Neural progenitor cell (in vitro differentiated cells): ENCODE results near the gene OPRD1. TPM values are rescaled to one million over a fixed set of nuclear protein-coding genes. Genes with fewer than 3 reads are reported as not detected.

Experiments
- DNase-seq: peaks from one replicate; pipeline ENCODE4 v3.0.0-alpha.2; 2016; ENCODE audit warnings: low spot score
- H2AFZ ChIP-seq: fragments of 200-600 bp; sonication (generic); replicated peaks from 2 replicates; pipeline ENCODE4 v1.6.1; 2016; ENCODE audit warnings: antibody characterized with exemption
- H3F3A ChIP-seq: fragments of 200-600 bp; sonication (generic); 2 replicates; pipeline ENCODE4 v1.6.1; 2016; ENCODE audit warnings: antibody characterized with exemption, low read depth
- H3K27ac ChIP-seq: fragments of 200-600 bp; sonication (generic); 2 replicates; pipeline ENCODE4 v1.5.1; 2016; ENCODE audit warnings: mild to moderate bottlenecking
- H3K27me3 ChIP-seq: fragments of 200-600 bp; sonication (generic); 2 replicates; pipeline ENCODE4 v1.6.1; 2016; ENCODE audit warnings: mild to moderate bottlenecking, moderate library complexity
- H3K36me3 ChIP-seq: fragments of 200-600 bp; sonication (generic); 2 replicates; pipeline ENCODE4 v1.5.1; 2016
- H3K4me1 ChIP-seq: fragments of 200-600 bp; sonication (generic); 2 replicates; pipeline ENCODE4 v1.6.1; 2016; ENCODE audit warnings: mixed run types
- H3K4me2 ChIP-seq: fragments of 200-600 bp; sonication (generic); 2 replicates; pipeline ENCODE4 v1.6.1; 2016
- H3K4me3 ChIP-seq: fragments of 200-600 bp; sonication (generic); 2 replicates; pipeline ENCODE4 v1.5.1; 2016
- H3K79me2 ChIP-seq: fragments of 200-600 bp; sonication (generic); 2 replicates; pipeline ENCODE4 v1.6.1; 2016; ENCODE audit warnings: low read depth
- H3K9ac ChIP-seq: fragments of 200-600 bp; sonication (generic); 2 replicates; pipeline ENCODE4 v1.6.1; 2016
- H3K9me3 ChIP-seq: fragments of 200-600 bp; sonication (generic); 2 replicates; pipeline ENCODE4 v1.5.1; 2016; ENCODE audit warnings: low read depth
- H4K20me1 ChIP-seq: fragments of 200-600 bp; sonication (generic); 2 replicates; pipeline ENCODE4 v1.6.1; 2016; ENCODE audit warnings: low read depth
- H3K27ac Mint-ChIP-seq: 3 replicates; pipeline ENCODE4 v1.8.0; 2021; ENCODE audit warnings: mixed read lengths
- H3K27me3 Mint-ChIP-seq: 2 replicates; pipeline ENCODE4 v1.8.0; 2022; ENCODE audit warnings: low read depth, mild to moderate bottlenecking, inconsistent platforms, moderate library complexity, mixed read lengths; ENCODE audit not compliant: insufficient read depth
- H3K36me3 Mint-ChIP-seq: 3 replicates; pipeline ENCODE4 v1.8.0; 2021; ENCODE audit warnings: mixed read lengths
- H3K4me1 Mint-ChIP-seq: 3 replicates; pipeline ENCODE4 v1.8.0; 2021; ENCODE audit warnings: mixed read lengths
- H3K4me3 Mint-ChIP-seq: 3 replicates; pipeline ENCODE4 v1.8.0; 2021; ENCODE audit warnings: mild to moderate bottlenecking, moderate library complexity, mixed read lengths
- H3K9me3 Mint-ChIP-seq: 3 replicates; pipeline ENCODE4 v1.8.0; 2020; ENCODE audit warnings: mixed read lengths
- EZH2 ChIP-seq: fragments of 200-600 bp; sonication (generic); IDR thresholded peaks from 2 replicates; pipeline ENCODE4 v1.6.1; 2017; ENCODE audit warnings: antibody characterized with exemption, mild to moderate bottlenecking, moderate library complexity
- EZH2phosphoT487 ChIP-seq: fragments of 200-600 bp; sonication (generic); IDR thresholded peaks from 2 replicates; pipeline ENCODE4 v1.6.1; 2017; ENCODE audit warnings: antibody characterized with exemption
- total RNA-seq: library from RNA; depleted of rRNA; stranded (reverse); fragments of >200 nt; gene quantifications from 2 replicates; pipeline ENCODE4 v1.2.3, GENCODE V29; 2015; ENCODE audit warnings: low replicate concordance
- TF ChIP-seq, protein P1 (sequence below): fragments of 200-600 bp; sonication (generic); IDR thresholded peaks from 2 replicates; pipeline ENCODE4 v1.5.1; 2017; ENCODE audit warnings: antibody characterized with exemption, mild to moderate bottlenecking

OPRD1 gene
- total RNA-seq, 1 donor from 2014 or later, result 0.37 TPM

DNA sequence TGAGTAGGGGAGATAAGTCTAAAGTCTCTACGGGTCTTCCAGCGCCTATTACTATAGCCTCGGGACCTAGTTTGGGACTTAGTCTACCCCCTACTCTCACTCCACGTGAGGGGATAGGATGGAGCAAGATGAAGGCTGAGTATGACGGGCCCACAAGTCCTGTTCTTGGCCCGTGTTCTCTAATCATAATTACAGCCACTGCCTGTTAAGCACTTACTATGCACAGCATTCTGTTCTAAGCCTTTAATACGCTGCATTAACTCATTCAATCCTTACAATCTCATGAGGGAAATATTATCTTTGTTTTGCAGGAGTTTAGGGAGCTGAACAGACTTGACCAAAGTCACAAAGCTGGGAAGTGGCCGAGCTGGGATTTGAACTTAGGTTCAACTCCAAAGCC is 78.5 kb downstream of the OPRD1 start:
- Histone ChIP-seq H2AFZ (no peak overlapping the region), H3K27ac (no peak overlapping the region), H3K9ac (no peak overlapping the region), H3K36me3 (no peaks in the 10 kb centered on the region), H3K79me2 (no peaks in the 10 kb centered on the region), H4K20me1 (no peaks in the 10 kb centered on the region), H3K4me3 (no peak overlapping the region), H3K9me3 (no peaks in the 10 kb centered on the region), H3K4me1 (peaks cover 6% of the 10 kb centered on the region), H3K27me3 (peaks cover 25% of the 10 kb centered on the region), H3F3A (peaks cover 23% of the 10 kb centered on the region), H3K4me2 (no peak overlapping the region)
- TF ChIP-seq, protein P1, sequence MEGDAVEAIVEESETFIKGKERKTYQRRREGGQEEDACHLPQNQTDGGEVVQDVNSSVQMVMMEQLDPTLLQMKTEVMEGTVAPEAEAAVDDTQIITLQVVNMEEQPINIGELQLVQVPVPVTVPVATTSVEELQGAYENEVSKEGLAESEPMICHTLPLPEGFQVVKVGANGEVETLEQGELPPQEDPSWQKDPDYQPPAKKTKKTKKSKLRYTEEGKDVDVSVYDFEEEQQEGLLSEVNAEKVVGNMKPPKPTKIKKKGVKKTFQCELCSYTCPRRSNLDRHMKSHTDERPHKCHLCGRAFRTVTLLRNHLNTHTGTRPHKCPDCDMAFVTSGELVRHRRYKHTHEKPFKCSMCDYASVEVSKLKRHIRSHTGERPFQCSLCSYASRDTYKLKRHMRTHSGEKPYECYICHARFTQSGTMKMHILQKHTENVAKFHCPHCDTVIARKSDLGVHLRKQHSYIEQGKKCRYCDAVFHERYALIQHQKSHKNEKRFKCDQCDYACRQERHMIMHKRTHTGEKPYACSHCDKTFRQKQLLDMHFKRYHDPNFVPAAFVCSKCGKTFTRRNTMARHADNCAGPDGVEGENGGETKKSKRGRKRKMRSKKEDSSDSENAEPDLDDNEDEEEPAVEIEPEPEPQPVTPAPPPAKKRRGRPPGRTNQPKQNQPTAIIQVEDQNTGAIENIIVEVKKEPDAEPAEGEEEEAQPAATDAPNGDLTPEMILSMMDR, result no peak
- TF ChIP-seq EZH2 (no peak), EZH2phosphoT487 (no peak)
- DNase-seq, result no peak
- no peaks in the 10 kb centered on the region for H3K9me3 Mint-ChIP-seq
- no peaks in the 10 kb centered on the region for H3K36me3 Mint-ChIP-seq
- H3K27ac Mint-ChIP-seq, result no peak overlapping the region
- H3K4me1 Mint-ChIP-seq, result peaks cover 24% of the 10 kb centered on the region
- peaks cover 19% of the 10 kb centered on the region for H3K27me3 Mint-ChIP-seq
- no peak overlapping the region for H3K4me3 Mint-ChIP-seq

DNA sequence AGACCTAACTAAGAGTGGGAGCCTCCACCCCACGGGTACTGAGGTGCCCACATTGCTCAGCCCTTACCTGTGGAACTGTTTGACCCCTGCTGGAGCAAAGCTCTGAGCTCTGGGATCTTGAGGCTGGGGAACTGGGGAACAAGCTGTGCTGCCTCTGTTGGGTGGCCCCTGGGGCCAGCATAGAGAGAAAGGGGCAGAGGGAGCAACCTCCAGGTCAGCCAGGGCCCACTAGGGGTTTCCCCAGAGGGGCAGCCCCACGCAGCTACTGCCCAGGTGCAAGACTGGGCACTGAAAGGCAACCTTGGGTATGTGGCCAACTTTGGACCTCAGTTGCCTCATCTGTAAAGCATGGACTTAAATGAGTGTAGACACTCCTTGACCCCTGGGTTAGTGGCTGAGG is 78.9 kb downstream of the OPRD1 start:
- H3K27me3 ChIP-seq, result peaks cover 25% of the 10 kb centered on the region
- TF ChIP-seq EZH2phosphoT487 (no peak), EZH2 (no peak)
- TF ChIP-seq, protein P1, result no peak
- H3K4me1 Mint-ChIP-seq, result peaks cover 23% of the 10 kb centered on the region

DNA sequence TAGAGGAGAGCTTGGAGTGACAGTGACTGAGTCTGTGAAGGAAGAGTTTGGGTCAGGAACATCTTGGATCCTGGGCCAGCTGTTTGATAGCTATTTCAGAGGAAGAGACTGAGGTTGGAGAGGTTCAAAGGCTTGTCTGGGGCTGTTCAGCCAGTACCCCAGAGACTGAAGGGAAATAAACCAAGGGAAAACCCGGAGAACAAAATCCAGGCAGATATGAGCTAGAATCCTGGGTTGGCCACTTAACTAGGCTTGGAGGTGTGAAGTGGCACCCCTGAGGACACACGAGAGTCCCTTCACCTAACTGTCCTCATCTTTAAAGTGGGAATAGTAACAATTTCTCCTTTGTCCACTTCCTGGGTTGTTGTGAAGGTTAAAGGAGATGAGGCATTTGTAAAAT is 79.3 kb downstream of the OPRD1 start:
- peaks cover 18% of the 10 kb centered on the region for H3K27me3 Mint-ChIP-seq
- H3K27ac Mint-ChIP-seq, result no peak overlapping the region
- H3K4me3 ChIP-seq, result no peak overlapping the region
- H3F3A ChIP-seq, result peaks cover 15% of the 10 kb centered on the region
- no peak overlapping the region for H3K4me2 ChIP-seq
- H3K27ac ChIP-seq, result no peak overlapping the region
- H3K36me3 Mint-ChIP-seq, result no peaks in the 10 kb centered on the region
- no peak overlapping the region for H3K4me3 Mint-ChIP-seq
- TF ChIP-seq EZH2, result no peak
- TF ChIP-seq, protein P1, result no peak
- no peaks in the 10 kb centered on the region for H3K79me2 ChIP-seq
- peaks cover 23% of the 10 kb centered on the region for H3K27me3 ChIP-seq
- no peaks in the 10 kb centered on the region for H3K36me3 ChIP-seq
- no peak for DNase-seq
- peaks cover 19% of the 10 kb centered on the region for H3K4me1 Mint-ChIP-seq
- H3K9me3 ChIP-seq, result no peaks in the 10 kb centered on the region
- no peak overlapping the region for H2AFZ ChIP-seq
- peaks cover 5% of the 10 kb centered on the region for H3K4me1 ChIP-seq
- H4K20me1 ChIP-seq, result no peaks in the 10 kb centered on the region
- no peak overlapping the region for H3K9ac ChIP-seq
- no peaks in the 10 kb centered on the region for H3K9me3 Mint-ChIP-seq

More for the DNA sequence above, 78.9 kb downstream of the OPRD1 start:
- Histone ChIP-seq H3F3A (peaks cover 19% of the 10 kb centered on the region), H3K9me3 (no peaks in the 10 kb centered on the region), H3K9ac (no peak overlapping the region), H4K20me1 (no peaks in the 10 kb centered on the region), H3K4me3 (no peak overlapping the region), H2AFZ (no peak overlapping the region), H3K36me3 (no peaks in the 10 kb centered on the region), H3K4me2 (no peak overlapping the region), H3K79me2 (no peaks in the 10 kb centered on the region), H3K4me1 (peaks cover 5% of the 10 kb centered on the region), H3K27ac (no peak overlapping the region)
- Mint-ChIP-seq H3K27ac (no peak overlapping the region), H3K36me3 (no peaks in the 10 kb centered on the region), H3K9me3 (no peaks in the 10 kb centered on the region), H3K27me3 (peaks cover 19% of the 10 kb centered on the region), H3K4me3 (no peak overlapping the region)
- DNase-seq, result no peak
